ENCODE data around the gene C20orf96.

GRCh38 chr20:271528-271927, 19.0 kb downstream of the C20orf96 start:
- no peak for TF ChIP-seq POLR2AphosphoS5 (IDR thresholded peaks at IDR 0.05)
- TF ChIP-seq POLR2A (IDR thresholded peaks at IDR 0.05; ENCODE audit: low read depth), result no peak

Data from esophagus muscularis mucosa (tissue), 2 donors.